H9 (cell line): Measurements from ENCODE around the gene RBP7. TPM values are rescaled to one million over a fixed set of nuclear protein-coding genes. Genes with fewer than 3 reads are reported as not detected.

ENCODE experiments used
- DNase-seq: peaks from one replicate; pipeline ENCODE4 v3.0.0-alpha.2; 2017
- H2AFZ ChIP-seq: one replicate; pipeline ENCODE4 v1.6.1; 2013; ENCODE audit warnings: mild to moderate bottlenecking, low read length, control low read depth, moderate library complexity
- H2AK5ac ChIP-seq: 2 replicates; pipeline ENCODE4 v1.6.1; 2013; ENCODE audit warnings: low read length, control low read depth, mixed read lengths; ENCODE audit not compliant: insufficient read length
- H2BK120ac ChIP-seq: one replicate; pipeline ENCODE4 v1.6.1; 2013; ENCODE audit warnings: low read depth, mild to moderate bottlenecking, low read length, control low read depth, inconsistent platforms; ENCODE audit not compliant: poor library complexity, severe bottlenecking
- H2BK12ac ChIP-seq: 2 replicates; pipeline ENCODE4 v1.6.1; 2013; ENCODE audit warnings: low read length, control low read depth, mixed read lengths, low read depth; ENCODE audit not compliant: insufficient read length
- H2BK15ac ChIP-seq: 2 replicates; pipeline ENCODE4 v1.6.1; 2013; ENCODE audit warnings: low read depth, low read length, control low read depth
- H2BK20ac ChIP-seq: one replicate; pipeline ENCODE4 v1.6.1; 2013; ENCODE audit warnings: low read depth, mild to moderate bottlenecking, low read length, control low read depth, inconsistent platforms; ENCODE audit not compliant: poor library complexity, severe bottlenecking
- H2BK5ac ChIP-seq: 2 replicates; pipeline ENCODE4 v1.6.1; 2013; ENCODE audit warnings: low read length, control low read depth, mixed read lengths; ENCODE audit not compliant: insufficient read length
- H3K14ac ChIP-seq: 2 replicates; pipeline ENCODE4 v1.6.1; 2013; ENCODE audit warnings: low read length, control low read depth; ENCODE audit not compliant: insufficient read depth
- H3K18ac ChIP-seq: 2 replicates; pipeline ENCODE4 v1.6.1; 2013; ENCODE audit warnings: low read depth, mild to moderate bottlenecking, mixed read lengths, low read length, control low read depth; ENCODE audit not compliant: insufficient read length
- H3K23ac ChIP-seq: 2 replicates; pipeline ENCODE4 v1.6.1; 2013; ENCODE audit warnings: low read length, control low read depth, mixed read lengths, low read depth; ENCODE audit not compliant: insufficient read length
- H3K23me2 ChIP-seq: 2 replicates; pipeline ENCODE4 v1.6.1; 2013; ENCODE audit warnings: low read depth, mild to moderate bottlenecking, mixed read lengths, low read length, control low read depth; ENCODE audit not compliant: insufficient read length, poor library complexity, severe bottlenecking
- H3K27ac ChIP-seq: 2 replicates; pipeline ENCODE4 v1.5.1; 2013; ENCODE audit warnings: low read length, control low read depth, mixed read lengths, low read depth; ENCODE audit not compliant: insufficient read length
- H3K27me3 ChIP-seq: 2 replicates; pipeline ENCODE4 v1.6.1; 2013; ENCODE audit warnings: low read length, control low read depth, inconsistent platforms; ENCODE audit not compliant: insufficient read depth
- H3K4ac ChIP-seq: 2 replicates; pipeline ENCODE4 v1.6.1; 2013; ENCODE audit warnings: low read depth, mild to moderate bottlenecking, control low read depth, inconsistent platforms, low read length, moderate library complexity
- H3K4me1 ChIP-seq: 2 replicates; pipeline ENCODE4 v1.6.1; 2013; ENCODE audit warnings: low read length, control low read depth, inconsistent platforms; ENCODE audit not compliant: insufficient read depth
- H3K4me2 ChIP-seq: 2 replicates; pipeline ENCODE4 v1.6.1; 2013; ENCODE audit warnings: low read length, control low read depth, mixed read lengths; ENCODE audit not compliant: insufficient read length, insufficient read depth
- H3K56ac ChIP-seq: 2 replicates; pipeline ENCODE4 v1.6.1; 2013; ENCODE audit warnings: low read depth, mild to moderate bottlenecking, mixed read lengths, low read length, control low read depth; ENCODE audit not compliant: insufficient read length
- H3K79me1 ChIP-seq: 2 replicates; pipeline ENCODE4 v1.6.1; 2013; ENCODE audit warnings: low read depth, mild to moderate bottlenecking, moderate library complexity, low read length, control low read depth, inconsistent platforms; ENCODE audit not compliant: insufficient read depth, poor library complexity, severe bottlenecking
- H3K79me2 ChIP-seq: 2 replicates; pipeline ENCODE4 v1.6.1; 2013; ENCODE audit warnings: low read length, control low read depth, inconsistent platforms; ENCODE audit not compliant: insufficient read depth
- H3K9ac ChIP-seq: 2 replicates; pipeline ENCODE4 v1.6.1; 2013; ENCODE audit warnings: low read length, control low read depth, mixed read lengths; ENCODE audit not compliant: insufficient read length; ENCODE audit errors: extremely low read depth
- H3K9me3 ChIP-seq: one replicate; pipeline ENCODE4 v1.6.1; 2013; ENCODE audit warnings: low read depth, low read length, inconsistent platforms; ENCODE audit not compliant: control insufficient read depth
- H3T11ph ChIP-seq: one replicate; pipeline ENCODE4 v1.6.1; 2013; ENCODE audit warnings: mild to moderate bottlenecking, low read length, control low read depth, inconsistent platforms
- H4K20me1 ChIP-seq: one replicate; pipeline ENCODE4 v1.6.1; 2013; ENCODE audit not compliant: control insufficient read depth, insufficient read length, insufficient read depth
- H4K5ac ChIP-seq: 2 replicates; pipeline ENCODE4 v1.6.1; 2013; ENCODE audit warnings: low read depth, mild to moderate bottlenecking, mixed read lengths, low read length, control low read depth; ENCODE audit not compliant: insufficient read length
- H4K8ac ChIP-seq: replicated peaks from 2 replicates; pipeline ENCODE4 v1.6.1; 2013; ENCODE audit warnings: low read length, control low read depth, mixed read lengths, low read depth; ENCODE audit not compliant: insufficient read length
- H4K91ac ChIP-seq: 2 replicates; pipeline ENCODE4 v1.6.1; 2013; ENCODE audit warnings: low read depth, mild to moderate bottlenecking, moderate library complexity, mixed read lengths, low read length, control low read depth; ENCODE audit not compliant: insufficient read length
- H3K27ac Mint-ChIP-seq, 3 experiments: 2 replicates in 2 of 3; 3 replicates in 1 of 3; pipeline ENCODE4 v1.8.0; 2020 to 2021; ENCODE audit warnings: mixed read lengths in 3 of 3, mild to moderate bottlenecking in 1 of 3, moderate library complexity in 1 of 3
- H3K27me3 Mint-ChIP-seq: 2 replicates; pipeline ENCODE4 v1.8.0; 2021; ENCODE audit warnings: low read depth, mild to moderate bottlenecking, moderate library complexity, mixed read lengths
- H3K36me3 Mint-ChIP-seq, 3 experiments: 2 replicates in 2 of 3; 3 replicates in 1 of 3; pipeline ENCODE4 v1.8.0; 2020 to 2021; ENCODE audit warnings: low read depth in 3 of 3, mixed read lengths in 3 of 3; ENCODE audit not compliant: insufficient read depth in 1 of 3
- H3K4me1 Mint-ChIP-seq, 2 experiments: 2 replicates each; pipeline ENCODE4 v1.8.0; 2020; ENCODE audit warnings: mixed read lengths in 2 of 2
- H3K4me3 Mint-ChIP-seq, 2 experiments: 2 replicates in 1 of 2; 3 replicates in 1 of 2; pipeline ENCODE4 v1.8.0; 2020 to 2021; ENCODE audit warnings: mild to moderate bottlenecking in 2 of 2, mixed read lengths in 2 of 2, moderate library complexity in 1 of 2
- H3K9me3 Mint-ChIP-seq, 2 experiments: 2 replicates in 1 of 2; 3 replicates in 1 of 2; pipeline ENCODE4 v1.8.0; 2020; ENCODE audit warnings: mild to moderate bottlenecking in 2 of 2, mixed read lengths in 2 of 2, moderate library complexity in 1 of 2
- WGBS: extraction: QIAGEN DNeasy Blood & Tissue Kit; methylation state at CpG from one replicate; pipeline ENCODE4 v1.1.7; 2013; ENCODE audit warnings: missing lambda C conversion rate, low lambda C conversion rate, mixed read lengths; ENCODE audit not compliant: insufficient read length; ENCODE audit errors: extremely low coverage; 5-methylcytosine and 5-hydroxymethylcytosine counted together
- total RNA-seq: library from RNA; stranded (reverse); gene quantifications from 2 replicates; pipeline ENCODE4 v1.2.1, GENCODE V29; 2021
- TF ChIP-seq, protein P1 (sequence below): fragments of 200-600 bp; sonication (generic); conservative IDR thresholded peaks from 3 replicates; pipeline ENCODE4 v1.8.0; 2021; ENCODE audit warnings: antibody characterized with exemption, mild to moderate bottlenecking

RBP7 gene
- total RNA-seq, 1 experiment from 2014 or later, result 4.5 TPM

DNA sequence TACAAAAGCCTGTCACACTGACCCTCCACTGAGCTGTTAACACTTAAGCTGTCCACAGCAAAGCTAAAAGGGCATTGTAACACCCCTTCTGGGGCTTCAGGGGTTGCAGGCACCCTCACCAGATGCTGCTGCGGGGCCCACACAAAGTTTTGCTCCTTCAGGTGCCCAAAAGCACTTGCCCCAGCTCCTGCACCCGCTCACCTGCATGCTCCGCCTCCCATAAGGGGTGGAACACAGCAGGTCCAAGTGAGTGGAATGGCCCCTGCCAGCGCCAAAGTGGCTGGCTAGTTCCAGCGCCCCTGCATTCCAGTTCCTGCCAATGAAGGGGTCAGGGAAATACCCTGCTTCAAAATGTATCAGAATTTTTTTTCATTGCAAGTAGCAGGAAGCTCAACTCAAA, 7.3 kb upstream of the RBP7 start:
- no peaks in the 10 kb centered on the region for H3K9me3 Mint-ChIP-seq

More for the DNA sequence above, 7.3 kb upstream of the RBP7 start:
- H3K18ac ChIP-seq, result no peak overlapping the region
- H3K4me1 ChIP-seq, result no peaks in the 10 kb centered on the region
- no peak overlapping the region for H2BK5ac ChIP-seq
- no peaks in the 10 kb centered on the region for H3K27me3 ChIP-seq
- H3K9me3 ChIP-seq, result no peaks in the 10 kb centered on the region
- H4K8ac ChIP-seq, result no peak overlapping the region
- H3K79me2 ChIP-seq, result no peaks in the 10 kb centered on the region
- no peak overlapping the region for H3K14ac ChIP-seq
- H2BK12ac ChIP-seq, result no peak overlapping the region
- no peaks in the 10 kb centered on the region for H3K79me1 ChIP-seq
- H2BK15ac ChIP-seq, result no peak overlapping the region
- no peaks in the 10 kb centered on the region for H3K4me1 Mint-ChIP-seq
- H3K4me3 Mint-ChIP-seq, result no peak overlapping the region
- no peak overlapping the region for H3K4ac ChIP-seq
- no peak overlapping the region for H4K5ac ChIP-seq
- TF ChIP-seq, protein P1, sequence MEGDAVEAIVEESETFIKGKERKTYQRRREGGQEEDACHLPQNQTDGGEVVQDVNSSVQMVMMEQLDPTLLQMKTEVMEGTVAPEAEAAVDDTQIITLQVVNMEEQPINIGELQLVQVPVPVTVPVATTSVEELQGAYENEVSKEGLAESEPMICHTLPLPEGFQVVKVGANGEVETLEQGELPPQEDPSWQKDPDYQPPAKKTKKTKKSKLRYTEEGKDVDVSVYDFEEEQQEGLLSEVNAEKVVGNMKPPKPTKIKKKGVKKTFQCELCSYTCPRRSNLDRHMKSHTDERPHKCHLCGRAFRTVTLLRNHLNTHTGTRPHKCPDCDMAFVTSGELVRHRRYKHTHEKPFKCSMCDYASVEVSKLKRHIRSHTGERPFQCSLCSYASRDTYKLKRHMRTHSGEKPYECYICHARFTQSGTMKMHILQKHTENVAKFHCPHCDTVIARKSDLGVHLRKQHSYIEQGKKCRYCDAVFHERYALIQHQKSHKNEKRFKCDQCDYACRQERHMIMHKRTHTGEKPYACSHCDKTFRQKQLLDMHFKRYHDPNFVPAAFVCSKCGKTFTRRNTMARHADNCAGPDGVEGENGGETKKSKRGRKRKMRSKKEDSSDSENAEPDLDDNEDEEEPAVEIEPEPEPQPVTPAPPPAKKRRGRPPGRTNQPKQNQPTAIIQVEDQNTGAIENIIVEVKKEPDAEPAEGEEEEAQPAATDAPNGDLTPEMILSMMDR, result no peak
- no peak overlapping the region for H3K4me2 ChIP-seq
- H3K27me3 Mint-ChIP-seq, result peaks cover 8% of the 10 kb centered on the region
- H2BK20ac ChIP-seq, result no peak overlapping the region
- no peaks in the 10 kb centered on the region for H3K23me2 ChIP-seq
- H2AK5ac ChIP-seq, result no peak overlapping the region
- no peak overlapping the region for H3K9ac ChIP-seq
- no peaks in the 10 kb centered on the region for H3K36me3 Mint-ChIP-seq
- DNase-seq, result no peak
- no peak overlapping the region for H3K27ac Mint-ChIP-seq
- H4K20me1 ChIP-seq, result no peaks in the 10 kb centered on the region
- WGBS, result no CpG with 5 or more reads among the region's 5 CpGs
- no peak overlapping the region for H3K27ac ChIP-seq
- no peak overlapping the region for H3K23ac ChIP-seq
- H2AFZ ChIP-seq, result no peak overlapping the region
- H4K91ac ChIP-seq, result no peak overlapping the region
- no peak overlapping the region for H3T11ph ChIP-seq
- H3K56ac ChIP-seq, result no peak overlapping the region
- no peak overlapping the region for H2BK120ac ChIP-seq
